Measurements from ENCODE around the gene SURF6.

Gene SURF6

DNA sequence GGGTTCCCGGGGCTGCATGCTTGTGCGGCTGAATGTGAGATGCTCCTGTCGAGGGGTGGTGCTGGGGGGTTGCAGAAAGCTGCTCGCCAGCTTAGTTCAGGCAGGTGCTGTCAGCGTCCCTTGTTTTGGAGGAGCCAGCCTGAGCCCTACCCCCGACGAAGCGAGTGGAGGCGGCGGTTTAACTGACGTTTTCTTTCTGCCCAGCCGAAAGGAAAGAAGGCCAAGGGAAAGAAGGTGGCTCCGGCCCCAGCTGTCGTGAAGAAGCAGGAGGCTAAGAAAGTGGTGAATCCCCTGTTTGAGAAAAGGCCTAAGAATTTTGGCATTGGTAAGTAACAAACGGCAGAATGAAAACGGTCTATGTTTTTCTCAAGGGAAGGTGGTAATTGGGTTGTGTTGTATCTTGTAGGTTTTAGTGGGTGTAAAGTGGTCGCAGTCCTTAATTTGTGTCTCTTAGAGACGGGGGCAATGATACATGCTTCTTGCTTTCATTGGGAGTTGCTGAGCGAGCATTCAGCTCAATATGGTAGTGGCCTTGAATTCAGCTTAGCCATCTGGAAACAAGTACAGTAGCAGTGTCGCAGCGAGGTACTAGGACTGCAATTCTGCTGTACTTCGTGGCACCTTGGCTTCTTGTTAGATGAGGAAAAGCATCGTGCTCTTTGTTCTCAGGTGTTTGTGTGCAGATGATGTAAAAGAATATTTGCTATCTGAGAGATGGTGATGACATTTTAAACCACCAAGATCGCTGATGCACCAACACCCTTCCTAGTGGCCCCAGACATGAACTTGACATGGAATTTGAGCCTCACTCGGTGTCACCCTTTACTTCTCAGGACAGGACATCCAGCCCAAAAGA is 13.0 kb upstream of the SURF6 start:
- TF ChIP-seq, protein P1, sequence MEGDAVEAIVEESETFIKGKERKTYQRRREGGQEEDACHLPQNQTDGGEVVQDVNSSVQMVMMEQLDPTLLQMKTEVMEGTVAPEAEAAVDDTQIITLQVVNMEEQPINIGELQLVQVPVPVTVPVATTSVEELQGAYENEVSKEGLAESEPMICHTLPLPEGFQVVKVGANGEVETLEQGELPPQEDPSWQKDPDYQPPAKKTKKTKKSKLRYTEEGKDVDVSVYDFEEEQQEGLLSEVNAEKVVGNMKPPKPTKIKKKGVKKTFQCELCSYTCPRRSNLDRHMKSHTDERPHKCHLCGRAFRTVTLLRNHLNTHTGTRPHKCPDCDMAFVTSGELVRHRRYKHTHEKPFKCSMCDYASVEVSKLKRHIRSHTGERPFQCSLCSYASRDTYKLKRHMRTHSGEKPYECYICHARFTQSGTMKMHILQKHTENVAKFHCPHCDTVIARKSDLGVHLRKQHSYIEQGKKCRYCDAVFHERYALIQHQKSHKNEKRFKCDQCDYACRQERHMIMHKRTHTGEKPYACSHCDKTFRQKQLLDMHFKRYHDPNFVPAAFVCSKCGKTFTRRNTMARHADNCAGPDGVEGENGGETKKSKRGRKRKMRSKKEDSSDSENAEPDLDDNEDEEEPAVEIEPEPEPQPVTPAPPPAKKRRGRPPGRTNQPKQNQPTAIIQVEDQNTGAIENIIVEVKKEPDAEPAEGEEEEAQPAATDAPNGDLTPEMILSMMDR (IDR thresholded peaks at IDR 0.05; ENCODE audit: borderline replicate concordance, control extremely low read depth, extremely low read depth, insufficient read depth, missing control alignments) = no peak
- in situ Hi-C loops (cut with MboI; ENCODE audit: low sequenced_read_pairs, unreplicated experiment) = no loop called here
- no peak for DNase-seq (ENCODE audit: low spot score)

DNA sequence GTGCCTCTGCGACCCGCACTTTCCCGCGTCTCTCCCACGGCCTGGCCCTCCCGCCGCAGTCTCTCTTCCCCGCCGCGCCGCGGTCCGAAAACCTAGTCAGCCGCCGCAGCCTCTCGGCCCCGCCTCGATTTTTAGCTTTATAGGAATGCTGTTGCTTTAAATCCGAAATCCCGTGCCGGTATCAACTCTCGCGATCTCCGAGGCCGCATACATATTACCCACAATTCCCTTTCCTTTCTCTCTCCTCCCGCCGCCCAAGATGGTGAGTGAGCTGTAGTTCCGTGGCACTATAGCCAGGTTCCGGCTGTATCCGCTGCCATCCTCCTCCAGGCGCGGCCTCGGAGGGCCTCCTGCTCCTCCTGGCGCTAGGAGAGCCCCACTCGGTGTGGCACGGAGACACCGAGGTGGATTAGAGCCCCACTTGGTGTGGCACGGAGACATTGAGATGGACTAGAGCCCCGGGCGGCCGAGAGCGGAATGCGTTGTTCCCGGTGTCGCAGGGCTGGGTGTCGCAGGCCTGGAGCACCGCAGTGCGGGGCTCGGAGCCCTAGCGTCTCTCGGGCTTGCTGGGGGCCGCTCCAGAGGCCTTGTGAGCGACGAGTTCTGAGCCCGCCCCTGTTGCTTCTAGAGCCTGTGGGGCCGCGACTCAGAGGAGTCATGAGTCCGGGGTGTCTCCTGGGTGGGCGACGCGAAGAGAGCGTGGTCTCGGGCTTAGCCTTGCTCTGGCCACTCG is 12.2 kb upstream of the SURF6 start, which contains the start of the genes MED22 and RPL7A:
TSS of gene MED22 (minus strand) at position 147 of the 733 bp plus-strand sequence. CDS start 1,469 bp downstream, outside the sequence.
TSS of gene RPL7A (plus strand) at position 234 of the 733 bp plus-strand sequence. CDS start at position 260, 26 bp downstream.
- DNase-seq (ENCODE audit: low spot score) = peak; percentile 96
- TF ChIP-seq, protein P1 (IDR thresholded peaks at IDR 0.05; ENCODE audit: borderline replicate concordance, control extremely low read depth, extremely low read depth, insufficient read depth, missing control alignments) = no peak
- in situ Hi-C loops (cut with MboI; ENCODE audit: low sequenced_read_pairs, unreplicated experiment) = no loop called here

DNA sequence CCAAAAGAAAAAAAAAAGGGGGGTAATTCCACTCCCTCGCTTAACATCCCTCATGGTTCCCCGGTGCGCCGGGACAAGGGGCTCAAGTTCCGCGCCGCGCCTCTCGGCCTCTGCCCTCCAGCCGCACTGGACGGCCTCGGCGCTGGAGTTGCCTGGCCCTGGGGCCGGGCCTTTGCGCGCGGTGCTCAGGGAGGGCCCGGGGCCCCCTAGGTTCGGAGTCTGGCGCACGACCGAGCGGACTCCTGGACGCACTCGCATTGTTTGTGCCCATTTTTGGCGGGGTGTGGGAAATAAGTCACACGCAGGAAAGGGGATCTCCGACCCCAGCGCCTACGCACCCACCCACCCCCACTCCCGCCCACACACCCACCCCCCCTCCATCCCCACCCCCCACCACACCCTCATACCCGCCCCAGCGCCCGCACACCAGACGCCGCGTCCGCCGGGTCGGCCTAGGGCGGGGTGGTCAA is 11.6 kb upstream of the SURF6 start:
- in situ Hi-C loops (cut with MboI; ENCODE audit: low sequenced_read_pairs, unreplicated experiment) = no loop called here

DNA sequence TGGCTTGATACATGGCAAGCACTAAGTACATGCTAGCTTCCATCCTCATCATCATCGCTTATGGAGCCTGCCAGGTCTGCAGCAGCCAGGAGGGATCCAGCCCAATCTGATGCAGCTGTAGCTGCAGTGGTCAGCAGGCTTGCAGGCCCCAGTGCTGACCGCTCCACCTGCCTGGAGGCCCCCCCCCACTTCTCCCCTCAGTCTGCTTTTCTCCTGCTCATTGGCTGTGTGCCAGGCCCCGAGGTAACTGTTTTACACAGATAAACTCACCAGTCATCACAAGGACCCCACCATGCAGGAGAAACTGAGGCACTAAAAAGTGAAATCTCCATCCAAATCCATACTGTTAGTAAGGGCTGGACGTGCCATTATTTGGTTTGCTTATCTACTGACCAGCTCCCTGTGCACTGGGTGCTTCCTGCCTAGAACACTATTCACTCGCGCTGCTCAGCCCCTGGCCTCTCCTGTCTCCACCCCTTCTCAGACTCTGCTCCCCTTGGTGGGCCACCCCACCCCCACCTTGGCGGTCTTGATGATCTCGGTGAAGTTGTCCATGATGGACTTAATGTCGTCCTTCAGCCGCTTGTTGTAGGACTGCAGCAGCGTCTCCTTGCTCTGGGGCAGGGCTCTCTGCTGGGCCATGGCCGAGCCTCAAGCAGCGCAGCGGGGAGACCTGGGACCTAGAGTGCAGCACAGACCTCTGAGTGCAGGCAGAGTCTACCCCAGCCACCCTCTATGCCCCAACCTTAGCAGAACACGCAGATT is 10.2 kb upstream of the SURF6 start:
- no peak for DNase-seq (ENCODE audit: low spot score)
- in situ Hi-C loops (cut with MboI; ENCODE audit: low sequenced_read_pairs, unreplicated experiment) = no loop called here
- TF ChIP-seq, protein P1 (IDR thresholded peaks at IDR 0.05; ENCODE audit: borderline replicate concordance, control extremely low read depth, extremely low read depth, insufficient read depth, missing control alignments) = no peak

More for the DNA sequence above, 11.6 kb upstream of the SURF6 start:
- TF ChIP-seq, protein P1 (IDR thresholded peaks at IDR 0.05; ENCODE audit: borderline replicate concordance, control extremely low read depth, extremely low read depth, insufficient read depth, missing control alignments) = no peak
- peak; percentile 79 for DNase-seq (ENCODE audit: low spot score)

DNA sequence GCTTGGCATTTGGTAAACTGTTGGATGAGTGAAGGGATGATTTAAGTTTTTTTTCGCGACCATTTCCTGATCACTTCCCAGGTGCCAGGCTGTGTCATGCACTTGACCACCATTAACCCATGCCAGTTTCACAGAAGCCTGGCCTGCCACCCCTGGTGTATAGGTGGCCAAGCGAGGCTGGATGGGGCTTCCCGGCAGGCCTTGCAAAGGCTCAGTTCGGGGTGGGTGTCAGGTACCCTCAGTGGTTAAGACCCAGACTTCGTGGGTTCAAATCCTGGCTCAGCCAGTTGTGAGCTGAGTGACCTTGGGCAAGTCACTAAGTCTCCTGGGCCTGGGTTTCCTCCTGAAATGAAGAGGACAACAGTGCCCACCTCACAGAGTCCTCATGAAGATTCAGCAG is 9.6 kb upstream of the SURF6 start:
- TF ChIP-seq, protein P1 (IDR thresholded peaks at IDR 0.05; ENCODE audit: borderline replicate concordance, control extremely low read depth, extremely low read depth, insufficient read depth, missing control alignments) = no peak
- in situ Hi-C loops (cut with MboI; ENCODE audit: low sequenced_read_pairs, unreplicated experiment) = no loop called here
- no peak for DNase-seq (ENCODE audit: low spot score)

DNA sequence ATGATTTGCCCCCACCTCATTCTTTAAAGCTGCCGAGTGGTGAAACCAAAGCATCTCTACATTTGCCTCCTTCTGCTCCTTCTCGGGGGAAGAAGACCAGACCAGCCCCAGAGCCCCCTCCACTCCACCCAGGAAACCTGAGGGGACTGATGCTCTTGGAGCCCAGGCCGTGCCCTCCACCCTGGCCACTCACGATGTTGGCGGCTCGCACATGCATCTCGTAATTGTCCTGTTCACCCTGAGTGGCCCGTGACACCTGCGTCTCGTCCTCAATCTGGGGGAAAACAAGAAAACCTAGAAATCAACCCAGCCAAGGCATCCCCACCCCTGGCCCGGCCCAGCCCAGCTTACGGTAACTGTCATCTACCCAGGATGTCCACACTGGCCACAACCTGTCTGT is 9.0 kb upstream of the SURF6 start:
- DNase-seq (ENCODE audit: low spot score) = no peak
- TF ChIP-seq, protein P1 (IDR thresholded peaks at IDR 0.05; ENCODE audit: borderline replicate concordance, control extremely low read depth, extremely low read depth, insufficient read depth, missing control alignments) = no peak
- in situ Hi-C loops (cut with MboI; ENCODE audit: low sequenced_read_pairs, unreplicated experiment) = no loop called here
